Measurements from ENCODE around the gene SPEM3.

DNA sequence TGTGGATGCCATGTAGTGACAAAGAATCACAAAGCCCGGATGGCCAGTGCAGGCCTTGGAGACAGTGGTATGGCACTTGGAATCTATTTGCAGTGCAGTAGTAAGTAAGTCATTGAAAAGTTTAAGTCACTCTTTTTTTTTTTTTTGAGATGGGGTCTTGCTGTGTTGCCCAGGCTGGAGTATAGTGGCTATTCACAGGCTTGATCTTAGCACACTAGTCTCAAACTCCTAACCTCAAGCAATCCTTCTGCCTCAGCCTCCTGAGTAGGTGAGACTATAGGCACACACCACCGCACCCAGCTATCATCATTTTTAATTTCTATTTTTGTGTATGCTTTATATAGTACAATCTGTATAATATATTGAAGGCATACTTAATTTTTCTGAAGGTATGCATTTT lies 30.0 kb upstream of the SPEM3 start:
- TF ChIP-seq EZH2 (IDR thresholded peaks at IDR 0.05; ENCODE audit: insufficient read depth, poor library complexity, severe bottlenecking) (no peak), EZH2phosphoT487 (IDR thresholded peaks at IDR 0.05; ENCODE audit: insufficient read depth, low read depth) (no peak)
